ENCODE results near the gene GNB5. TPM values are rescaled to one million over a fixed set of nuclear protein-coding genes. Genes with fewer than 3 reads are reported as not detected.

The GNB5 gene
- total RNA-seq, 2 donors from 2014 or later = 30.1 to 38.5 TPM

DNA sequence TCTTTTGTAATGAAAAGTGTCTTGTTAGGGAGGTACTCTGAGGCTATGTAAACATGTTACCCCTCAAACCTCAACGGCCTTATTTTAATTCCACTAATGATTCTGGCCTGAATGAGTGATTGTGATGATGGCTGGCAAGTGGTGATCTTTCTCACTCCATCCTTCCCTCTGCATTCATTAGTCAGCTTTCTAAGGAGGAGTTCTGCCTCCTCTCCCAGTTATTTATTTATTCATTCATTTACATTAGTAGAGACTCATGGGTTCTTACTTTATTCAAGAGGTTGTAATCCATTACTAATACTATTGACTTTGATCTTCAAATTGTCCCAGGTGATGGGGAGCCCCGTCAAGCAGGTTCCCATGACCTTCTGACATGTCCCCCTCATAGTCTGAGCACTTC is 35.3 kb downstream of the GNB5 start:
- Histone ChIP-seq H3K4me1 (peaks cover 0 to 4% of the 10 kb centered on the region in 2 donors), H3K9me3 (no peaks in the 10 kb centered on the region), H3K4me3 (no peak overlapping the region), H3K36me3 (peaks cover 25% of the 10 kb centered on the region), H3K27me3 (no peaks in the 10 kb centered on the region), H3K27ac (no peak overlapping the region)
- no peak for DNase-seq (ENCODE audit: low spot score)
- TF ChIP-seq, protein P1, sequence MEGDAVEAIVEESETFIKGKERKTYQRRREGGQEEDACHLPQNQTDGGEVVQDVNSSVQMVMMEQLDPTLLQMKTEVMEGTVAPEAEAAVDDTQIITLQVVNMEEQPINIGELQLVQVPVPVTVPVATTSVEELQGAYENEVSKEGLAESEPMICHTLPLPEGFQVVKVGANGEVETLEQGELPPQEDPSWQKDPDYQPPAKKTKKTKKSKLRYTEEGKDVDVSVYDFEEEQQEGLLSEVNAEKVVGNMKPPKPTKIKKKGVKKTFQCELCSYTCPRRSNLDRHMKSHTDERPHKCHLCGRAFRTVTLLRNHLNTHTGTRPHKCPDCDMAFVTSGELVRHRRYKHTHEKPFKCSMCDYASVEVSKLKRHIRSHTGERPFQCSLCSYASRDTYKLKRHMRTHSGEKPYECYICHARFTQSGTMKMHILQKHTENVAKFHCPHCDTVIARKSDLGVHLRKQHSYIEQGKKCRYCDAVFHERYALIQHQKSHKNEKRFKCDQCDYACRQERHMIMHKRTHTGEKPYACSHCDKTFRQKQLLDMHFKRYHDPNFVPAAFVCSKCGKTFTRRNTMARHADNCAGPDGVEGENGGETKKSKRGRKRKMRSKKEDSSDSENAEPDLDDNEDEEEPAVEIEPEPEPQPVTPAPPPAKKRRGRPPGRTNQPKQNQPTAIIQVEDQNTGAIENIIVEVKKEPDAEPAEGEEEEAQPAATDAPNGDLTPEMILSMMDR (IDR thresholded peaks at IDR 0.05) = no peak

DNA sequence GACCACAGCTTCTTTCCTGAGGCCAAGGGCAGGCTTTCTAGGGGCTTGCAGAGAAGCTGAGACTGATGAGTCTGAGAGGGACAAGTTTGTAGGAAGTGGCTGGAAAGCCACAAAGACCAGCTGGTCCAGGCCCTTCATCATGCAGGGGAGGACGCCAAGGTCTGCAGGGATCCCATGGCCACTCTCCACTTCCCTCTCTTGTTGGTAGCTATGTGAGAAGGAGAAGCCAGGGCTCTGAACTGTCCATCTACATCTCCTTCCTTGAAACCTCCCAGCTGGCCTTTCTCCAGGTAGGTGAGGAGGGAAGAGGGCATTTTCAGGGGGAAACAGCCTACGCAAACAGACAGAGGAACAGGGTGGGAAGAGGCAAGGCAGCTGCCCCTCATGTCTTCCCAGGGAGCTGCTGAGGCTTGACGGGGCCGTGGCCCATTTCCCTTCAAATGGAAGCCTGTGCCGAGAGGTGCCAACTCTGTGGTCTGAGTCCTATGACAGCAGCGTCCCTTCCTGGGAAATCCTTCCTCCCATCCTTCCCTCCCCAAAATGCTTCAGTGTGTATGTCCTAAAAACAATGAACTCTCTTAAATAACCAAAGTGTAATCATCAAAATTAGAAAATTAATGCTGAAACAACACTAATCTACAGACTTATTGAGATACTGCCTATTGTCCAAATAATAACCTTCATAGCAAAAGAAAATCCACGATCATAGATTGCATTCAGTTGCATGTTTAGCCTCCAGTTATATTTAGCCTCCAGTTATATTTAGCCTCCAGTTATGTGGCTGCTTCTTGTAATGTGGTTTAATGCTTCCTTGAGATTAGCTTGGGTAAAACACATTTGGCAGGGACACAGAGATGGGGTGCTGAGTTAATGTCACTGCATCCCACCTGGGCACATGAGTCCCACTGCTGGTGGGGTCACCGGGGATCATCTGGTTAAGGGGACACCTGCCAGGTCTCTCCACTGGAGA is 36.0 kb downstream of the GNB5 start:
- peaks cover 32% of the 10 kb centered on the region for H3K36me3 ChIP-seq
- no peak overlapping the region for H3K4me3 ChIP-seq
- DNase-seq (ENCODE audit: low spot score) = peak; percentile 34
- no peaks in the 10 kb centered on the region for H3K9me3 ChIP-seq
- H3K27me3 ChIP-seq = no peaks in the 10 kb centered on the region
- H3K4me1 ChIP-seq = peaks cover 0 to 4% of the 10 kb centered on the region in 2 donors
- no peak overlapping the region for H3K27ac ChIP-seq
- TF ChIP-seq, protein P1 (IDR thresholded peaks at IDR 0.05) = no peak

DNA sequence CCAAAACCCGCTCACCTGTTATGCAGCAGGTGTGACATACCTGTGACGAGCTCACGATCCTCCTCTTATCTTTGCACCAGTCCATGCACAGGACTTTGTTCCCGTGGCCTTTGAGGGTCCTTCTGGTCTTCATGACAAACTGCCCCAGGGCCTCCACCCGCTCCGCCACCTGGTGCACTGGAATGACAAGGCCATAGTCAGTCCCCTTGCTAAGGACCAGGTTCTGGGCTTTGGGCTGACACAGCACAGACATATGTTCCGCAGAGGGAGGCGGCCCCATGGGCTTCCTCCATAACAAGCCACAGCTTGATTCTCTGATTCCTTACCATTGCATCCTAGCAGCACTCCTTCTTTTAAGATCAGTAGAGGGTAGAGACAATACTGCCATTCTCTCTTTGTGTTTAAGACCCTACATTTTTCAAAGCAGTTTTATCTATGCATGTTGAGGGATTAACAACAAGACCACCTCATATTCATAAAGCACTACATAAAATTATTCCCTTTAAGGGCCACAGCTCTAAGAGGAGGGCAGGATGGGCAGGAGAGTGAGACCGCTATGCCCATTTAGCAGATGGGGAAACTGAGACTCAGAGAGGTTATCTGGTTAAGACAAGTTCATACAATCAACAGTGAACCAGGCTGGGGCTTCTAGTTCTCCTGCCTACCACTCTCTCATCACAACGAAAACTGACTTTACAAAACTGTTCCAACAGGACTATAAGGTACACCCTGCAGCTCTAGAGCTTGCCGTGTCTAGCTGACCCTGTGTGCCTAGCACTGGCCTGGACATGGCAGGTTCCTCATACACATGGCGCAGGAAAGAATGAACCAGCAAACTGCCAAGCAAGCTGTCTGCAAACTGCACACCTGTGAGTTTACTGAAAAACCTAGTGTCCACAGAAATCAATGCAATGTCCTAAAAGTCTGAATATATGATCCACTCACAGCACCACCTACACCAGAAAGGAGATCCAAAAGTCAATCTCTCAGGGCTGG is 37.0 kb downstream of the GNB5 start:
- Histone ChIP-seq H3K27me3 (no peaks in the 10 kb centered on the region), H3K9me3 (no peaks in the 10 kb centered on the region), H3K4me1 (peaks cover 0 to 4% of the 10 kb centered on the region in 2 donors), H3K27ac (no peak overlapping the region), H3K36me3 (peaks cover 36% of the 10 kb centered on the region), H3K4me3 (no peak overlapping the region)
- TF ChIP-seq, protein P1 (IDR thresholded peaks at IDR 0.05) = no peak
- peak; percentile 40 for DNase-seq (ENCODE audit: low spot score)

DNA sequence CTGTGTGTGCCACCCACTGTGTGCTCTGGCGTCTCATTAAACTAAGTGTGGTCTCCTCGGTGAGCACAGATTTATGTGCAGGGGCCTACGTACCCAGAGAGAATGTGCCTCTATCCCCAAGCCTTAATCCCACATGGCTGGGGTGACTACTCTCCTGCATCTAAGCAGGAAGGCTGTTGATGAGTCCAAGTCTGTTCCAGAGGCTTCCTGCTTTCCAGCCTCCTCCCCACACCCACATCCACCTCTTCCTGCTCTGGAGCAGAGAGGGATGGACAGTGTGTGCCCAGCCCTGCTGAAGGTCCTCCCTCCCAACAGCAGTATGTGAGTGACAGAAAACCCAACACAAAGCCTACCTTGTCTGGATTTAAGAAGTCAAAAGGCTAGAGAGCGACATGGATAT is 39.8 kb downstream of the GNB5 start:
- H3K9me3 ChIP-seq = no peaks in the 10 kb centered on the region
- H3K36me3 ChIP-seq = peaks cover 55% of the 10 kb centered on the region
- TF ChIP-seq, protein P1 (IDR thresholded peaks at IDR 0.05) = no peak
- no peaks in the 10 kb centered on the region for H3K27me3 ChIP-seq
- H3K4me3 ChIP-seq = no peak overlapping the region
- peaks cover 0 to 4% of the 10 kb centered on the region in 2 donors for H3K4me1 ChIP-seq
- DNase-seq (ENCODE audit: low spot score) = no peak
- H3K27ac ChIP-seq = no peak overlapping the region

DNA sequence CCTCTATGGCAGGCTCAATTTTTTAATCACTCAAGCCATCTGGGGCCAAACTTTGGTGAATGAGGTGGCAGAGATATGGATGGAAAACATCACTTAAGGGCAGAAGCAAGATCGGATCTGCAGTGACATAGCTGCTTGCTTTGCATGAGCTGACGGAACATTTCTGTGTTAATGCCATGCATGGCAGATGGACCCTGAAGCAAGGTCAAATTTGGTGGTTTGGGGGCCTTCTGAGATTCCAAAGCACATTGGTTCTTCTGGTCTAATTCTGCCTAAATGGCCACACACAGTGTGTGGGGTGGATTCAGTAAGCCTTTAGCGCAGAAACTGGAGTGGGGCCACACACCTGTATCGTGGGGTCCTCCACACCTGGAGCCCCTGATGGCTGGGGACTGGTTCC is 40.3 kb downstream of the GNB5 start:
- TF ChIP-seq, protein P1 (IDR thresholded peaks at IDR 0.05) = no peak
- peaks cover 58% of the 10 kb centered on the region for H3K36me3 ChIP-seq
- DNase-seq (ENCODE audit: low spot score) = peak; percentile 2

More for the DNA sequence above, 40.3 kb downstream of the GNB5 start:
- Histone ChIP-seq H3K4me1 (peaks cover 0 to 4% of the 10 kb centered on the region in 2 donors), H3K27ac (no peak overlapping the region), H3K4me3 (no peak overlapping the region), H3K9me3 (no peaks in the 10 kb centered on the region), H3K27me3 (no peaks in the 10 kb centered on the region)
